Adrenal gland (tissue), 12 donors: Measurements from ENCODE around the gene KCNN2. TPM values are rescaled to one million over a fixed set of nuclear protein-coding genes. Genes with fewer than 3 reads are reported as not detected.
A peak's percentile ranks its signal among the peaks of the same experiment; 100 is the strongest.

Experiments
- DNase-seq, 7 donors: peaks; one replicate each; pipeline ENCODE4 v3.0.0-alpha.2; 2019 to 2020
- H3K27ac ChIP-seq, 5 donors: fragments of 200-600 bp; sonication (generic) in 4 of 5; 1 replicate in 3 of 5; 2 replicates in 2 of 5; pipeline versions ENCODE4 v1.5.1 to v1.8.0; 2016 to 2020; ENCODE audit warnings: mild to moderate bottlenecking in 1 of 5
- H3K27me3 ChIP-seq: fragments of 200-600 bp; 2 replicates; pipeline ENCODE4 v1.8.0; 2021
- H3K36me3 ChIP-seq, 2 donors: fragments of 200-600 bp; replicated peaks in 1 of 2; 1 replicate in 1 of 2; 2 replicates in 1 of 2; pipeline versions ENCODE4 v1.5.1 to v1.8.0; 2018 to 2022
- H3K4me1 ChIP-seq, 2 donors: fragments of 200-600 bp; replicated peaks in 1 of 2; 1 replicate in 1 of 2; 2 replicates in 1 of 2; pipeline versions ENCODE4 v1.5.1 to v1.8.0; 2018 to 2021
- H3K4me3 ChIP-seq, 4 donors: fragments of 200-600 bp; sonication (generic) in 3 of 4; one replicate each; pipeline ENCODE4 v1.5.1; 2016 to 2018
- H3K9me3 ChIP-seq, 3 donors: fragments of 200-600 bp; sonication (generic) in 1 of 3; replicated peaks in 1 of 3; 1 replicate in 2 of 3; 2 replicates in 1 of 3; pipeline versions ENCODE4 v1.5.1 to v1.8.0; 2016 to 2021
- POLR2A ChIP-seq, 2 donors: fragments of 450-650 bp; IDR thresholded peaks; one replicate each; pipeline ENCODE4 v1.6.1; 2017; ENCODE audit warnings: antibody characterized with exemption in 2 of 2, mild to moderate bottlenecking in 2 of 2, moderate library complexity in 1 of 2
- WGBS, 4 donors: extraction: QIAGEN DNeasy Blood & Tissue Kit in 2 of 4; methylation state at CpG; one replicate each; pipeline versions ENCODE4 v1.1.5 to v1.1.7; 2013 to 2017; 5-methylcytosine and 5-hydroxymethylcytosine counted together
- intact Hi-C, 2 donors: fragments of 100-400 bp; cut with DNase I; formaldehyde crosslinking; loops; one replicate each; pipeline versions ENCODE4 v1.14.1 to v1.15.0; 2022 to 2023
- polyA plus RNA-seq, 3 donors: library from polyadenylated mRNA; stranded (reverse); fragments of 200-250 nt in 2 of 3; fragments of 350-450 nt in 1 of 3; fragmentation: Illumina TruSeq in 1 of 3; extraction: RNeasy Lipid Tissue Mini Kit (QIAGEN cat#74804) in 1 of 3; gene quantifications; one replicate each; pipeline ENCODE4 v1.2.3, GENCODE V29; 2013 to 2014
- total RNA-seq, 9 donors: library from RNA; depleted of rRNA in 4 of 9; stranded (reverse); fragments of >200 nt in 4 of 9; fragments of 120-200 nt in 1 of 9; fragmentation: NEBNext Ultra II Directional in 1 of 9; extraction: Animal tissue kit (Norgen Biotek cat#: 25700) in 1 of 9; gene quantifications; one replicate each; pipeline versions ENCODE4 v1.1.0 to v1.2.4, GENCODE V29; 2013 to 2023
- TF ChIP-seq, protein P1 (sequence below), 6 experiments: fragments of 450-650 bp in 4 of 6; fragments of 200-600 bp in 2 of 6; sonication (generic) in 1 of 6; IDR thresholded peaks; 1 replicate in 5 of 6; 2 replicates in 1 of 6; pipeline versions ENCODE4 v1.5.1 to v1.8.0; 2016 to 2021; ENCODE audit warnings: antibody characterized with exemption in 6 of 6, mild to moderate bottlenecking in 2 of 6, moderate library complexity in 1 of 6
- donor health status: healthy with polysubstance abuse.
- donor health status: Bipolar disorder and iron deficiency.
- donor health status: DM: yes; HTN: yes; CAD: no.
- donor health status: DM: no; HTN: no; CAD: no.
- donor health status: DM: no; HTN: no; CAD: no.
- donor health status: DM: yes; HTN: yes; CAD: no.

KCNN2 gene
- total and polyA plus RNA-seq, 12 donors = 18.5 to 184 (median 44.7) TPM

GRCh38 chr5:114458726-114459125 is 96.9 kb downstream of the KCNN2 start:
- no peaks in the 10 kb centered on the region for H3K9me3 ChIP-seq
- H3K27ac ChIP-seq = no peak overlapping the region
- no peaks in the 10 kb centered on the region for H3K36me3 ChIP-seq
- WGBS, 4 donors = 68 to 75% (median 70%) methylated on average over 5 of the region's 5 CpGs
- no peak for DNase-seq
- TF ChIP-seq, protein P1, sequence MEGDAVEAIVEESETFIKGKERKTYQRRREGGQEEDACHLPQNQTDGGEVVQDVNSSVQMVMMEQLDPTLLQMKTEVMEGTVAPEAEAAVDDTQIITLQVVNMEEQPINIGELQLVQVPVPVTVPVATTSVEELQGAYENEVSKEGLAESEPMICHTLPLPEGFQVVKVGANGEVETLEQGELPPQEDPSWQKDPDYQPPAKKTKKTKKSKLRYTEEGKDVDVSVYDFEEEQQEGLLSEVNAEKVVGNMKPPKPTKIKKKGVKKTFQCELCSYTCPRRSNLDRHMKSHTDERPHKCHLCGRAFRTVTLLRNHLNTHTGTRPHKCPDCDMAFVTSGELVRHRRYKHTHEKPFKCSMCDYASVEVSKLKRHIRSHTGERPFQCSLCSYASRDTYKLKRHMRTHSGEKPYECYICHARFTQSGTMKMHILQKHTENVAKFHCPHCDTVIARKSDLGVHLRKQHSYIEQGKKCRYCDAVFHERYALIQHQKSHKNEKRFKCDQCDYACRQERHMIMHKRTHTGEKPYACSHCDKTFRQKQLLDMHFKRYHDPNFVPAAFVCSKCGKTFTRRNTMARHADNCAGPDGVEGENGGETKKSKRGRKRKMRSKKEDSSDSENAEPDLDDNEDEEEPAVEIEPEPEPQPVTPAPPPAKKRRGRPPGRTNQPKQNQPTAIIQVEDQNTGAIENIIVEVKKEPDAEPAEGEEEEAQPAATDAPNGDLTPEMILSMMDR (IDR thresholded peaks at IDR 0.05) = no peak
- TF ChIP-seq POLR2A (IDR thresholded peaks at IDR 0.05) = no peak
- no peak overlapping the region for H3K4me3 ChIP-seq
- intact Hi-C loops = loop anchor here in 1 of 2 donors (10.0 kb wide), 1 partner anchor 774 kb away; no protein-coding TSS in a partner anchor
- no peaks in the 10 kb centered on the region for H3K27me3 ChIP-seq
- H3K4me1 ChIP-seq = no peaks in the 10 kb centered on the region

DNA sequence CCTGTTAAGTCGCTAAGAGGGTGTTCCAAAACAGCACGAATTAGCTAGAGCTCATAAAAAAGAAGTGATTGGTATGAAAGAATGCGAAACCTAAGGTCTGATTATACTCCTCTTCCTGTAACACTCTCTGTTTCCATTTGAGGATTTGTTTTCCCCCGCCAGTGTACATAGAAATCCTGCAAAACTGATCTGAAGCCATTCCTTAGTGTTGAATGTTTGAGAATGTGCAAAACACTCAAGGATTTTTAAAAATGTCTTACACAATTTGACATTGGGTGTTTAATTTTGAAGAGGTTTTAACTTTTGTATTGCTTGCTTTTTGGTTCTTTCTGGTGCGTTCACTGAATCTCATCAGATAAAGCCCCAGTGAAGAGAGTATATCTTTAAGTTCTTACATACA is 105.3 kb downstream of the KCNN2 start:
- H3K36me3 ChIP-seq = no peaks in the 10 kb centered on the region
- DNase-seq = no peak
- intact Hi-C loops = no loop called here
- no peaks in the 10 kb centered on the region for H3K9me3 ChIP-seq
- TF ChIP-seq POLR2A (IDR thresholded peaks at IDR 0.05) = no peak
- TF ChIP-seq, protein P1 (IDR thresholded peaks at IDR 0.05) = no peak
- no peaks in the 10 kb centered on the region for H3K27me3 ChIP-seq
- H3K27ac ChIP-seq = peak overlapping the region in 3 of 5 donors; percentile 2 to 54 (median 29)
- H3K4me3 ChIP-seq = no peak overlapping the region
- WGBS, 4 donors = 60 to 72% (median 63%) methylated on average over 5 of the region's 5 CpGs
- peaks cover 9 to 12% of the 10 kb centered on the region in 2 donors for H3K4me1 ChIP-seq

GRCh38 chr5:114467729-114468128 is 105.9 kb downstream of the KCNN2 start:
- H3K4me1 ChIP-seq = peaks cover 9 to 12% of the 10 kb centered on the region in 2 donors
- no peaks in the 10 kb centered on the region for H3K27me3 ChIP-seq
- intact Hi-C loops = no loop called here
- no peaks in the 10 kb centered on the region for H3K9me3 ChIP-seq
- peak overlapping the region in 3 of 5 donors; percentile 2 to 54 (median 29) for H3K27ac ChIP-seq
- TF ChIP-seq POLR2A (IDR thresholded peaks at IDR 0.05) = no peak
- TF ChIP-seq, protein P1 (IDR thresholded peaks at IDR 0.05) = no peak
- WGBS, 4 donors = 23 to 38% (median 31%) methylated on average over 3 of the region's 3 CpGs
- no peak overlapping the region for H3K4me3 ChIP-seq
- H3K36me3 ChIP-seq = no peaks in the 10 kb centered on the region
- peak in 1 of 7 donors; percentile 8 for DNase-seq

GRCh38 chr5:114469372-114469771 is 107.5 kb downstream of the KCNN2 start:
- intact Hi-C loops = no loop called here
- TF ChIP-seq, protein P1 (IDR thresholded peaks at IDR 0.05) = no peak
- TF ChIP-seq POLR2A (IDR thresholded peaks at IDR 0.05) = no peak
- Histone ChIP-seq H3K9me3 (no peaks in the 10 kb centered on the region), H3K4me3 (no peak overlapping the region), H3K36me3 (no peaks in the 10 kb centered on the region), H3K27ac (peak overlapping the region in 2 of 5 donors; percentile 10 to 53), H3K4me1 (peaks cover 11 to 12% of the 10 kb centered on the region in 2 donors), H3K27me3 (no peaks in the 10 kb centered on the region)
- no peak for DNase-seq
- WGBS, 4 donors = 61 to 68% (median 63%) methylated on average over 4 of the region's 4 CpGs
